H9 (cell line): ENCODE results near the gene PA2G4. TPM values are rescaled to one million over a fixed set of nuclear protein-coding genes. Genes with fewer than 3 reads are reported as not detected.

Experiments used
- DNase-seq: peaks from one replicate; pipeline ENCODE4 v3.0.0-alpha.2; 2017
- H2AFZ ChIP-seq: one replicate; pipeline ENCODE4 v1.6.1; 2013; ENCODE audit warnings: mild to moderate bottlenecking, low read length, control low read depth, moderate library complexity
- H2AK5ac ChIP-seq: 2 replicates; pipeline ENCODE4 v1.6.1; 2013; ENCODE audit warnings: low read length, control low read depth, mixed read lengths; ENCODE audit not compliant: insufficient read length
- H2BK120ac ChIP-seq: one replicate; pipeline ENCODE4 v1.6.1; 2013; ENCODE audit warnings: low read depth, mild to moderate bottlenecking, low read length, control low read depth, inconsistent platforms; ENCODE audit not compliant: poor library complexity, severe bottlenecking
- H2BK12ac ChIP-seq: 2 replicates; pipeline ENCODE4 v1.6.1; 2013; ENCODE audit warnings: low read length, control low read depth, mixed read lengths, low read depth; ENCODE audit not compliant: insufficient read length
- H2BK15ac ChIP-seq: 2 replicates; pipeline ENCODE4 v1.6.1; 2013; ENCODE audit warnings: low read depth, low read length, control low read depth
- H2BK20ac ChIP-seq: one replicate; pipeline ENCODE4 v1.6.1; 2013; ENCODE audit warnings: low read depth, mild to moderate bottlenecking, low read length, control low read depth, inconsistent platforms; ENCODE audit not compliant: poor library complexity, severe bottlenecking
- H2BK5ac ChIP-seq: 2 replicates; pipeline ENCODE4 v1.6.1; 2013; ENCODE audit warnings: low read length, control low read depth, mixed read lengths; ENCODE audit not compliant: insufficient read length
- H3K14ac ChIP-seq: 2 replicates; pipeline ENCODE4 v1.6.1; 2013; ENCODE audit warnings: low read length, control low read depth; ENCODE audit not compliant: insufficient read depth
- H3K18ac ChIP-seq: 2 replicates; pipeline ENCODE4 v1.6.1; 2013; ENCODE audit warnings: low read depth, mild to moderate bottlenecking, mixed read lengths, low read length, control low read depth; ENCODE audit not compliant: insufficient read length
- H3K23ac ChIP-seq: 2 replicates; pipeline ENCODE4 v1.6.1; 2013; ENCODE audit warnings: low read length, control low read depth, mixed read lengths, low read depth; ENCODE audit not compliant: insufficient read length
- H3K23me2 ChIP-seq: 2 replicates; pipeline ENCODE4 v1.6.1; 2013; ENCODE audit warnings: low read depth, mild to moderate bottlenecking, mixed read lengths, low read length, control low read depth; ENCODE audit not compliant: insufficient read length, poor library complexity, severe bottlenecking
- H3K27ac ChIP-seq: 2 replicates; pipeline ENCODE4 v1.5.1; 2013; ENCODE audit warnings: low read length, control low read depth, mixed read lengths, low read depth; ENCODE audit not compliant: insufficient read length
- H3K27me3 ChIP-seq: 2 replicates; pipeline ENCODE4 v1.6.1; 2013; ENCODE audit warnings: low read length, control low read depth, inconsistent platforms; ENCODE audit not compliant: insufficient read depth
- H3K4ac ChIP-seq: 2 replicates; pipeline ENCODE4 v1.6.1; 2013; ENCODE audit warnings: low read depth, mild to moderate bottlenecking, control low read depth, inconsistent platforms, low read length, moderate library complexity
- H3K4me1 ChIP-seq: 2 replicates; pipeline ENCODE4 v1.6.1; 2013; ENCODE audit warnings: low read length, control low read depth, inconsistent platforms; ENCODE audit not compliant: insufficient read depth
- H3K4me2 ChIP-seq: 2 replicates; pipeline ENCODE4 v1.6.1; 2013; ENCODE audit warnings: low read length, control low read depth, mixed read lengths; ENCODE audit not compliant: insufficient read length, insufficient read depth
- H3K56ac ChIP-seq: 2 replicates; pipeline ENCODE4 v1.6.1; 2013; ENCODE audit warnings: low read depth, mild to moderate bottlenecking, mixed read lengths, low read length, control low read depth; ENCODE audit not compliant: insufficient read length
- H3K79me1 ChIP-seq: 2 replicates; pipeline ENCODE4 v1.6.1; 2013; ENCODE audit warnings: low read depth, mild to moderate bottlenecking, moderate library complexity, low read length, control low read depth, inconsistent platforms; ENCODE audit not compliant: insufficient read depth, poor library complexity, severe bottlenecking
- H3K79me2 ChIP-seq: 2 replicates; pipeline ENCODE4 v1.6.1; 2013; ENCODE audit warnings: low read length, control low read depth, inconsistent platforms; ENCODE audit not compliant: insufficient read depth
- H3K9ac ChIP-seq: 2 replicates; pipeline ENCODE4 v1.6.1; 2013; ENCODE audit warnings: low read length, control low read depth, mixed read lengths; ENCODE audit not compliant: insufficient read length; ENCODE audit errors: extremely low read depth
- H3K9me3 ChIP-seq: one replicate; pipeline ENCODE4 v1.6.1; 2013; ENCODE audit warnings: low read depth, low read length, inconsistent platforms; ENCODE audit not compliant: control insufficient read depth
- H3T11ph ChIP-seq: one replicate; pipeline ENCODE4 v1.6.1; 2013; ENCODE audit warnings: mild to moderate bottlenecking, low read length, control low read depth, inconsistent platforms
- H4K20me1 ChIP-seq: one replicate; pipeline ENCODE4 v1.6.1; 2013; ENCODE audit not compliant: control insufficient read depth, insufficient read length, insufficient read depth
- H4K5ac ChIP-seq: 2 replicates; pipeline ENCODE4 v1.6.1; 2013; ENCODE audit warnings: low read depth, mild to moderate bottlenecking, mixed read lengths, low read length, control low read depth; ENCODE audit not compliant: insufficient read length
- H4K8ac ChIP-seq: replicated peaks from 2 replicates; pipeline ENCODE4 v1.6.1; 2013; ENCODE audit warnings: low read length, control low read depth, mixed read lengths, low read depth; ENCODE audit not compliant: insufficient read length
- H4K91ac ChIP-seq: 2 replicates; pipeline ENCODE4 v1.6.1; 2013; ENCODE audit warnings: low read depth, mild to moderate bottlenecking, moderate library complexity, mixed read lengths, low read length, control low read depth; ENCODE audit not compliant: insufficient read length
- H3K27ac Mint-ChIP-seq, 3 experiments: 2 replicates in 2 of 3; 3 replicates in 1 of 3; pipeline ENCODE4 v1.8.0; 2020 to 2021; ENCODE audit warnings: mixed read lengths in 3 of 3, mild to moderate bottlenecking in 1 of 3, moderate library complexity in 1 of 3
- H3K27me3 Mint-ChIP-seq: 2 replicates; pipeline ENCODE4 v1.8.0; 2021; ENCODE audit warnings: low read depth, mild to moderate bottlenecking, moderate library complexity, mixed read lengths
- H3K36me3 Mint-ChIP-seq, 3 experiments: 2 replicates in 2 of 3; 3 replicates in 1 of 3; pipeline ENCODE4 v1.8.0; 2020 to 2021; ENCODE audit warnings: low read depth in 3 of 3, mixed read lengths in 3 of 3; ENCODE audit not compliant: insufficient read depth in 1 of 3
- H3K4me1 Mint-ChIP-seq, 2 experiments: 2 replicates each; pipeline ENCODE4 v1.8.0; 2020; ENCODE audit warnings: mixed read lengths in 2 of 2
- H3K4me3 Mint-ChIP-seq, 2 experiments: 2 replicates in 1 of 2; 3 replicates in 1 of 2; pipeline ENCODE4 v1.8.0; 2020 to 2021; ENCODE audit warnings: mild to moderate bottlenecking in 2 of 2, mixed read lengths in 2 of 2, moderate library complexity in 1 of 2
- H3K9me3 Mint-ChIP-seq, 2 experiments: 2 replicates in 1 of 2; 3 replicates in 1 of 2; pipeline ENCODE4 v1.8.0; 2020; ENCODE audit warnings: mild to moderate bottlenecking in 2 of 2, mixed read lengths in 2 of 2, moderate library complexity in 1 of 2
- WGBS: extraction: QIAGEN DNeasy Blood & Tissue Kit; methylation state at CpG from one replicate; pipeline ENCODE4 v1.1.7; 2013; ENCODE audit warnings: missing lambda C conversion rate, low lambda C conversion rate, mixed read lengths; ENCODE audit not compliant: insufficient read length; ENCODE audit errors: extremely low coverage; 5-methylcytosine and 5-hydroxymethylcytosine counted together
- total RNA-seq: library from RNA; stranded (reverse); gene quantifications from 2 replicates; pipeline ENCODE4 v1.2.1, GENCODE V29; 2021
- TF ChIP-seq, protein P1 (sequence below): fragments of 200-600 bp; sonication (generic); conservative IDR thresholded peaks from 3 replicates; pipeline ENCODE4 v1.8.0; 2021; ENCODE audit warnings: antibody characterized with exemption, mild to moderate bottlenecking

PA2G4 gene
- total RNA-seq, 1 experiment from 2014 or later = 248 TPM

DNA sequence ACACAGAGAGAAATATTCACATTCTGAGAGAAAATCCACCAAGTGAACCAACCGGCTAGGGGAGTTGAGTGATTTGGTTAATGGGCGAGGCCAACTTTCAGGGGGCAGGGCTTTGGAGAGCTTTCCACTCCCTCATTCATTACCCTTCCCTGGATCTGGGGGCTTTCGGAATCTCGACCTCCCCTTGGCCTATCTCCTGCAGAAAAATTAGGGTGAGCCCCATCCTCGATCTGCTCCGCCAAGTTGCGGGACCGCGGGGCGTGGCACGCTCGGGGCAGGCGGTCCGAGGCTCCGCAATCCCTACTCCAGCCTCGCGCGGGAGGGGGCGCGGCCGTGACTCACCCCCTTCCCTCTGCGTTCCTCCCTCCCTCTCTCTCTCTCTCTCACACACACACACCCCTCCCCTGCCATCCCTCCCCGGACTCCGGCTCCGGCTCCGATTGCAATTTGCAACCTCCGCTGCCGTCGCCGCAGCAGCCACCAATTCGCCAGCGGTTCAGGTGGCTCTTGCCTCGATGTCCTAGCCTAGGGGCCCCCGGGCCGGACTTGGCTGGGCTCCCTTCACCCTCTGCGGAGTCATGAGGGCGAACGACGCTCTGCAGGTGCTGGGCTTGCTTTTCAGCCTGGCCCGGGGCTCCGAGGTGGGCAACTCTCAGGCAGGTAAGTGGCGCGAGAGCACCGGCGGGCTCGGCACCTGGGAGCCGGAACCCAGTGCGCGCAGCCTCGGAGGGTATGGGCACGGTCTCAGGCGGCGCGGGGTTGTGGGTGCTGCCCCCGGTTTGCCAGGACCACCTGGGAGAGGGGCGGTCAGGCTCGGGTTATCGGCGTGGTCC lies 24.4 kb upstream of the PA2G4 start, which contains the start of gene ERBB3:
Gene ERBB3, plus strand, starts transcription at position 443 of the 833 bp plus-strand sequence. Its CDS starts 136 bp downstream, at position 579.
- no peak within 1 kb of the TSS for H2BK120ac ChIP-seq
- no peak within 1 kb of the TSS for H3K4ac ChIP-seq
- peak within 1 kb of the TSS; percentile 91 for H3K9ac ChIP-seq
- TF ChIP-seq, protein P1, sequence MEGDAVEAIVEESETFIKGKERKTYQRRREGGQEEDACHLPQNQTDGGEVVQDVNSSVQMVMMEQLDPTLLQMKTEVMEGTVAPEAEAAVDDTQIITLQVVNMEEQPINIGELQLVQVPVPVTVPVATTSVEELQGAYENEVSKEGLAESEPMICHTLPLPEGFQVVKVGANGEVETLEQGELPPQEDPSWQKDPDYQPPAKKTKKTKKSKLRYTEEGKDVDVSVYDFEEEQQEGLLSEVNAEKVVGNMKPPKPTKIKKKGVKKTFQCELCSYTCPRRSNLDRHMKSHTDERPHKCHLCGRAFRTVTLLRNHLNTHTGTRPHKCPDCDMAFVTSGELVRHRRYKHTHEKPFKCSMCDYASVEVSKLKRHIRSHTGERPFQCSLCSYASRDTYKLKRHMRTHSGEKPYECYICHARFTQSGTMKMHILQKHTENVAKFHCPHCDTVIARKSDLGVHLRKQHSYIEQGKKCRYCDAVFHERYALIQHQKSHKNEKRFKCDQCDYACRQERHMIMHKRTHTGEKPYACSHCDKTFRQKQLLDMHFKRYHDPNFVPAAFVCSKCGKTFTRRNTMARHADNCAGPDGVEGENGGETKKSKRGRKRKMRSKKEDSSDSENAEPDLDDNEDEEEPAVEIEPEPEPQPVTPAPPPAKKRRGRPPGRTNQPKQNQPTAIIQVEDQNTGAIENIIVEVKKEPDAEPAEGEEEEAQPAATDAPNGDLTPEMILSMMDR = no peak
- peak; percentile 93 for DNase-seq
- H4K5ac ChIP-seq = no peak within 1 kb of the TSS
- H3K56ac ChIP-seq = no peak within 1 kb of the TSS
- no peak within 1 kb of the TSS for H3K23ac ChIP-seq
- H3K14ac ChIP-seq = peak within 1 kb of the TSS; percentile 97
- H3K27me3 ChIP-seq = no peaks in the 10 kb centered on the region; the same call in 1 of the 2 replicates
- peak within 1 kb of the TSS; percentile 57 for H3K4me2 ChIP-seq
- peak within 1 kb of the TSS; percentile 60 for H2BK12ac ChIP-seq
- H3K27ac ChIP-seq = peak within 1 kb of the TSS; percentile 29
- H3T11ph ChIP-seq = no peak within 1 kb of the TSS
- no peak within 1 kb of the TSS for H2BK15ac ChIP-seq
- peaks cover 3% of the 10 kb centered on the region in 2 experiments; a peak in 4 of 5 replicates for H3K9me3 Mint-ChIP-seq
- peak within 1 kb of the TSS; percentile 99 for H3K18ac ChIP-seq
- H3K36me3 Mint-ChIP-seq = peaks cover 4 to 16% (median 15%) of the 10 kb centered on the region in 3 experiments
- no peaks in the 10 kb centered on the region for H4K20me1 ChIP-seq
- H4K8ac ChIP-seq = no peak within 1 kb of the TSS
- no CpG with 5 or more reads among the region's 59 CpGs for WGBS
- no peaks in the 10 kb centered on the region for H3K27me3 Mint-ChIP-seq
- H4K91ac ChIP-seq = peak within 1 kb of the TSS; percentile 0
- peaks cover 13% of the 10 kb centered on the region for H3K23me2 ChIP-seq
- no peak within 1 kb of the TSS for H2AFZ ChIP-seq
- peaks cover 19 to 22% of the 10 kb centered on the region in 2 experiments for H3K4me1 Mint-ChIP-seq
- H3K27ac Mint-ChIP-seq = peak within 1 kb of the TSS; percentile 95 to 98 (median 98)
- H3K9me3 ChIP-seq = no peaks in the 10 kb centered on the region
- H2BK5ac ChIP-seq = no peak within 1 kb of the TSS
- no peaks in the 10 kb centered on the region for H3K79me1 ChIP-seq
- H3K79me2 ChIP-seq = peaks cover 7% of the 10 kb centered on the region; the same call in 1 of the 2 replicates
- no peak within 1 kb of the TSS for H2AK5ac ChIP-seq
- H2BK20ac ChIP-seq = no peak within 1 kb of the TSS
- H3K4me3 Mint-ChIP-seq = peak within 1 kb of the TSS; percentile 83 to 93
- 0 out of 2 replicates have a peak, but pooled peaks cover 4% of the 10 kb centered on the region for H3K4me1 ChIP-seq
